IMR-90 (cell line): Measurements from ENCODE around the gene SH2B2.

Experiments
- BHLHE40 ChIP-seq: fragments of 150-350 bp; IDR thresholded peaks from 2 replicates; pipeline ENCODE4 v1.6.1; 2016; ENCODE audit warnings: mild to moderate bottlenecking, low read depth, low read length
- CHD1 ChIP-seq: IDR thresholded peaks from 2 replicates; pipeline ENCODE4 v1.6.1; 2012; ENCODE audit warnings: low read depth, low read length, improper control_type of control experiment
- CTCF ChIP-seq: conservative IDR thresholded peaks from 2 replicates; pipeline ENCODE4 v1.5.1; 2012; ENCODE audit warnings: mild to moderate bottlenecking, low read depth, low read length, improper control_type of control experiment
- MAZ ChIP-seq: IDR thresholded peaks from 2 replicates; pipeline ENCODE4 v1.6.1; 2012; ENCODE audit warnings: low read depth, mild to moderate bottlenecking, low read length, improper control_type of control experiment, moderate library complexity, borderline replicate concordance
- MXI1 ChIP-seq: IDR thresholded peaks from 2 replicates; pipeline ENCODE4 v1.6.1; 2012; ENCODE audit warnings: low read depth, mild to moderate bottlenecking, low read length, moderate library complexity, borderline replicate concordance
- POLR2A ChIP-seq: IDR thresholded peaks from 2 replicates; pipeline ENCODE4 v1.6.1; 2012; ENCODE audit warnings: mild to moderate bottlenecking, low read depth, low read length
- SMC3 ChIP-seq: fragments of 150-350 bp; IDR thresholded peaks from 2 replicates; pipeline ENCODE4 v1.6.1; 2016; ENCODE audit warnings: low read depth, mild to moderate bottlenecking, antibody characterized with exemption, low read length, moderate library complexity

DNA sequence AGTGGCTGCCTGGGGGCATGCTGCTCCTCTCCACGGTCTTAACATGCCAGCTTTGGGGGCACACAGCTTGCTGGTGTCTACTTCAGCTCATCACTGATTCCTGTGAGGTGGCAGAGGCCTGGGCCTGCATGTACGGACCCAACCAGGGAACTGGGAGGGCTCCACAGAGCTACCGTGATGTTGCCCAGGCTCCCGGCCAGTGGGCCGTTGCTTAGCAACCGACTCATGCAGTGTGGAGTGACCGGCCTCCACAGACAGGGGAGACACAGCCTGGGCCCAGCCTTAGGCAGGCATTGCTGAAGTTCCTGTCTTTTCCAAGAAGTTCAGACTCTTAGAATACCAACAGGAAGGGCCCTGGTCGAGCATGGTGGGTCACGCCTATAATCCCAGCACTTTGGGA, 25.8 kb upstream of the SH2B2 start:
- TF ChIP-seq CTCF (no peak), CHD1 (no peak), BHLHE40 (no peak), POLR2A (no peak), MAZ (no peak), SMC3 (no peak), MXI1 (no peak)
